ENCODE results near the gene POC1A.

Gene POC1A

DNA sequence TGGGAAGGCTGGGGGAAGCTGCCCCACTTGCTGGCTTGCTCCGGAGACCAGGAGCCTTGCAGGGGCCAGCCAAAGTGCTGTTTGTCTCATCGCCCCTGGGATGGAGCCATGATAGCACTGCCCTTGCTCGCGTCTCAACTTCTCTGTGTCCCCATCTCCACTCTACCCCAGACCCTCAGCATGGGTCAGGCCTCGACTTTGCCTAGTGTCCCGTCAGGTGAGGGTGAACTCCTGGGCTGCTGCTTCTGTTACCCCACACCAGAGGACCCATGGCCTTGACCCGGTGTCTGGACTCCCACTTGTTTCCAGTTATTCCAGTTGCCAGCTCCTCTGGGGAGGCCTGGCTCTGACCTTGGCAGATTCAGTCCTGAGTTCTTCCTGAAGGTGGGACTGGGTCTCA, 61.3 kb downstream of the POC1A start:
- H3K9me2 ChIP-seq (replicated peaks; ENCODE audit: control insufficient read depth, low read length), result no peaks in the 10 kb centered on the region
- no peak overlapping the region for H3K27ac ChIP-seq (ENCODE audit: low read depth, low read length)
- H3K4me1 ChIP-seq (ENCODE audit: control insufficient read depth, low read length), result peaks cover 4% of the 10 kb centered on the region
- H3K4me3 ChIP-seq (ENCODE audit: low read length), result no peak overlapping the region
- H3K79me2 ChIP-seq (ENCODE audit: control insufficient read depth, low read length), result no peaks in the 10 kb centered on the region
- H3F3A ChIP-seq (ENCODE audit: control insufficient read depth, insufficient read depth), result no peaks in the 10 kb centered on the region
- H3K4me2 ChIP-seq (ENCODE audit: low read length), result no peak overlapping the region
- TF ChIP-seq, protein P1, sequence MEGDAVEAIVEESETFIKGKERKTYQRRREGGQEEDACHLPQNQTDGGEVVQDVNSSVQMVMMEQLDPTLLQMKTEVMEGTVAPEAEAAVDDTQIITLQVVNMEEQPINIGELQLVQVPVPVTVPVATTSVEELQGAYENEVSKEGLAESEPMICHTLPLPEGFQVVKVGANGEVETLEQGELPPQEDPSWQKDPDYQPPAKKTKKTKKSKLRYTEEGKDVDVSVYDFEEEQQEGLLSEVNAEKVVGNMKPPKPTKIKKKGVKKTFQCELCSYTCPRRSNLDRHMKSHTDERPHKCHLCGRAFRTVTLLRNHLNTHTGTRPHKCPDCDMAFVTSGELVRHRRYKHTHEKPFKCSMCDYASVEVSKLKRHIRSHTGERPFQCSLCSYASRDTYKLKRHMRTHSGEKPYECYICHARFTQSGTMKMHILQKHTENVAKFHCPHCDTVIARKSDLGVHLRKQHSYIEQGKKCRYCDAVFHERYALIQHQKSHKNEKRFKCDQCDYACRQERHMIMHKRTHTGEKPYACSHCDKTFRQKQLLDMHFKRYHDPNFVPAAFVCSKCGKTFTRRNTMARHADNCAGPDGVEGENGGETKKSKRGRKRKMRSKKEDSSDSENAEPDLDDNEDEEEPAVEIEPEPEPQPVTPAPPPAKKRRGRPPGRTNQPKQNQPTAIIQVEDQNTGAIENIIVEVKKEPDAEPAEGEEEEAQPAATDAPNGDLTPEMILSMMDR (IDR thresholded peaks at IDR 0.05; ENCODE audit: low read depth, low read length, poor library complexity, severe bottlenecking), result no peak
- no peak for TF ChIP-seq EZH2phosphoT487 (IDR thresholded peaks at IDR 0.05; ENCODE audit: borderline replicate concordance, low read length)
- peaks cover 14% of the 10 kb centered on the region; the same call in 1 of the 2 replicates for H3K36me3 ChIP-seq (ENCODE audit: control insufficient read depth, low read length)
- no peaks in the 10 kb centered on the region for H3K27me3 ChIP-seq (ENCODE audit: control insufficient read depth, low read length)
- no peaks in the 10 kb centered on the region for H4K20me1 ChIP-seq (ENCODE audit: control insufficient read depth, insufficient read depth, low read depth, low read length)
- H3K9me3 ChIP-seq (ENCODE audit: control insufficient read depth, insufficient read depth, low read length), result no peaks in the 10 kb centered on the region

DNA sequence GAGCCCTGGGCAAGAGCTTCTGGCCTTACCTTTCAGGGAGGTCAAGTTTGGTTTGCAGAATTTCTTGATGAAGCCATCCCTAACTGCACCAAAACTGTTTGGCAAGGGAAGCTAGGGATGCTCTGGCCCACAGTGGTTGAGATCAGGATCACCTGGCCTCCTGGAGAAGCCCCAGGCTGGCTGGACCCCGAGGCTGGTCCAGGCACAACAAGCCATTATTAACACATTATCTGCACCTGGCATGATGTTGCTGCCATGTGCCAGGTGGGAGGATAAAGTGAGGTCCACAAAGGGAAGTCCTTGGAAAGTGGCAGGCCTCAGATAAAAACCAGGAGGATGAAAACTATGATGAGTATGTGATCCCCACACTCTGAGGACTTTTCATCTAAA, 62.0 kb downstream of the POC1A start:
- no peak overlapping the region for H3K4me2 ChIP-seq (ENCODE audit: low read length)
- TF ChIP-seq, protein P1 (IDR thresholded peaks at IDR 0.05; ENCODE audit: low read depth, low read length, poor library complexity, severe bottlenecking), result no peak
- no peak for TF ChIP-seq EZH2phosphoT487 (IDR thresholded peaks at IDR 0.05; ENCODE audit: borderline replicate concordance, low read length)
- H3F3A ChIP-seq (ENCODE audit: control insufficient read depth, insufficient read depth), result no peaks in the 10 kb centered on the region
- no peaks in the 10 kb centered on the region for H3K79me2 ChIP-seq (ENCODE audit: control insufficient read depth, low read length)
- no peak overlapping the region for H3K4me3 ChIP-seq (ENCODE audit: low read length)
- no peaks in the 10 kb centered on the region for H3K9me3 ChIP-seq (ENCODE audit: control insufficient read depth, insufficient read depth, low read length)
- H3K36me3 ChIP-seq (ENCODE audit: control insufficient read depth, low read length), result peaks cover 13% of the 10 kb centered on the region; the same call in 1 of the 2 replicates
- no peaks in the 10 kb centered on the region for H3K9me2 ChIP-seq (replicated peaks; ENCODE audit: control insufficient read depth, low read length)
- H3K4me1 ChIP-seq (ENCODE audit: control insufficient read depth, low read length), result peaks cover 10% of the 10 kb centered on the region
- no peaks in the 10 kb centered on the region for H3K27me3 ChIP-seq (ENCODE audit: control insufficient read depth, low read length)
- H3K27ac ChIP-seq (ENCODE audit: low read depth, low read length), result no peak overlapping the region
- H4K20me1 ChIP-seq (ENCODE audit: control insufficient read depth, insufficient read depth, low read depth, low read length), result no peaks in the 10 kb centered on the region

DNA sequence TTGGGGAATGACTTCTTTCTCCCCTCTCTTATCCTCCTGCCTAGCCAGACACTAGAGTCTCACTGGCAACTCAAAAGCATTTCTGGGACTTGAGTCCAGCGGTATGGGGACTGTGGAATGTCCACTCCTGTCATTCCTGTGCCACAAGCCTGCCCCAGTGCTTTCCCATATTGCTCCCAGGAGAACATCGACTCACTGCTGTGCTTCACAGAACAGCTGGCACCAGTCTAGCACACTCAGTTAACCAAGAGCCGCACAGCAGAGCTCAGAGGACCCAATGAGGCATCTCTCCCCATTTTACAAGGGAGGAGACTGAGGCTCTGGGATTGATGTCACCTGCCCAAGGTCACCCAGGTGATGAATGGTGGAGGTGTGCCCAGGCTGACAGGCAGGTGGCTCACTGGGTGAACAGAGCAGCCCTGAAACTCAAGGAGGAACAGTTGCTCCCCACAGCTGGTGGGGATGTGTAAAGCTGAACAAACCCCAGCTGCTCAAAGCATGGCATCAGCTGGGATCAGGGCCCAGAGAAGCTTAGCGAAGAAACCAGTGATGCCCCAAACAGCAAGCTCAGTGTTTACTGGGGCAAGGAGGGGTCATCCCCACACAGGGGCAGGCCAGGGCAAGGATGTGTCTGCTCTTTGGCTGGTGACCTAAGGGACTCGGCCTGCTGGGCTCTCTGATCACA, 62.5 kb downstream of the POC1A start:
- Histone ChIP-seq H3K4me1 (ENCODE audit: control insufficient read depth, low read length) (peaks cover 16% of the 10 kb centered on the region), H3K27ac (ENCODE audit: low read depth, low read length) (no peak overlapping the region)

DNA sequence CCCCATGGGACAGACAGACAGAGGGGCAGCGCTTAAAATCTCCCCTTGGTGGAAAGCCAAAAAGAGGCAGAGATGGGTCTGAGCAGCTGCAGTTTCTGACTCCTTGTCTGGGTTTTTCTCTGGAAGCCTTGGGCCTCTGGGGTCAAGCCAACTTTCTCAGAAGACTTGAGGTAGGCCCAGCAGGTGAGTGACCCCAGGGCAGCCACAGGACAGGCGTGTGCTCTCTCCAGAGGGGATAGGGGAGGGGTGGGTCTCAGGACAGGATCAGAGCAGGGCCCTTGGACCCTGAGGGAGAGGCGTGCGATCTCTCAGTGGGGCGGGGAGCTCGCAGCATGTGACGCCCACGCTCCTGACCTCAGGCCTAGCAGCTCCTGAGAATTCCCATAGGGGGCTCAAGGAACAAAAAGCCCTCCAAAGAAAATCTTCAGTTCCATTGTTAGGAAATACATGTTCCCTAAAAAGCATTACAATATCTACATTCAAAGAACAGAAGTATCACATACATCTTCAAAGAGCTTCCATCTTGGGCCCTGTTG, 63.2 kb downstream of the POC1A start:
- H3K36me3 ChIP-seq (ENCODE audit: control insufficient read depth, low read length), result peaks cover 3% of the 10 kb centered on the region; the same call in 1 of the 2 replicates
- no peak overlapping the region for H3K27ac ChIP-seq (ENCODE audit: low read depth, low read length)
- H3K79me2 ChIP-seq (ENCODE audit: control insufficient read depth, low read length), result no peaks in the 10 kb centered on the region
- no peaks in the 10 kb centered on the region for H4K20me1 ChIP-seq (ENCODE audit: control insufficient read depth, insufficient read depth, low read depth, low read length)
- H3K27me3 ChIP-seq (ENCODE audit: control insufficient read depth, low read length), result no peaks in the 10 kb centered on the region
- H3K9me3 ChIP-seq (ENCODE audit: control insufficient read depth, insufficient read depth, low read length), result no peaks in the 10 kb centered on the region
- peaks cover 18% of the 10 kb centered on the region for H3K4me1 ChIP-seq (ENCODE audit: control insufficient read depth, low read length)
- H3F3A ChIP-seq (ENCODE audit: control insufficient read depth, insufficient read depth), result no peaks in the 10 kb centered on the region
- H3K4me3 ChIP-seq (ENCODE audit: low read length), result no peak overlapping the region
- no peak for TF ChIP-seq EZH2phosphoT487 (IDR thresholded peaks at IDR 0.05; ENCODE audit: borderline replicate concordance, low read length)
- TF ChIP-seq, protein P1 (IDR thresholded peaks at IDR 0.05; ENCODE audit: low read depth, low read length, poor library complexity, severe bottlenecking), result no peak
- H3K9me2 ChIP-seq (replicated peaks; ENCODE audit: control insufficient read depth, low read length), result no peaks in the 10 kb centered on the region
- no peak overlapping the region for H3K4me2 ChIP-seq (ENCODE audit: low read length)

More for the DNA sequence above, 62.5 kb downstream of the POC1A start:
- no peaks in the 10 kb centered on the region for H3F3A ChIP-seq (ENCODE audit: control insufficient read depth, insufficient read depth)
- H3K9me3 ChIP-seq (ENCODE audit: control insufficient read depth, insufficient read depth, low read length), result no peaks in the 10 kb centered on the region
- peaks cover 8% of the 10 kb centered on the region; the same call in 1 of the 2 replicates for H3K36me3 ChIP-seq (ENCODE audit: control insufficient read depth, low read length)
- no peaks in the 10 kb centered on the region for H3K79me2 ChIP-seq (ENCODE audit: control insufficient read depth, low read length)
- H3K27me3 ChIP-seq (ENCODE audit: control insufficient read depth, low read length), result no peaks in the 10 kb centered on the region
- no peaks in the 10 kb centered on the region for H4K20me1 ChIP-seq (ENCODE audit: control insufficient read depth, insufficient read depth, low read depth, low read length)
- H3K4me3 ChIP-seq (ENCODE audit: low read length), result no peak overlapping the region
- H3K4me2 ChIP-seq (ENCODE audit: low read length), result no peak overlapping the region
- no peaks in the 10 kb centered on the region for H3K9me2 ChIP-seq (replicated peaks; ENCODE audit: control insufficient read depth, low read length)
- TF ChIP-seq EZH2phosphoT487 (IDR thresholded peaks at IDR 0.05; ENCODE audit: borderline replicate concordance, low read length), result no peak
